ENCODE measurements around the gene LRP1B.

GRCh38 chr2:140550821-140551220 is 1580.0 kb downstream of the LRP1B start:
- no peak for TF ChIP-seq CTCF (IDR thresholded peaks at IDR 0.05)
- no peak for TF ChIP-seq POLR2A (IDR thresholded peaks at IDR 0.05)

Data from Peyer's patch (tissue), 4 donors.